Measurements from ENCODE around the gene COL18A1.

GRCh38 chr21:45454926-45455673, 50.1 kb downstream of the COL18A1 start:
- TF ChIP-seq CTCF (IDR thresholded peaks at IDR 0.05; ENCODE audit: low read depth, low read length, missing input control) = no peak
- TF ChIP-seq YY1 (IDR thresholded peaks at IDR 0.05) = peak; percentile 90
- TF ChIP-seq EGR1 (IDR thresholded peaks at IDR 0.05; ENCODE audit: low read depth in 2 of 2) = peak in 1 of 2 donors; percentile 21
- TF ChIP-seq TAF1 (conservative IDR thresholded peaks at IDR 0.05) = peak; percentile 92
- TF ChIP-seq SP1 (IDR thresholded peaks at IDR 0.05) = peak; percentile 38
- peak; percentile 36 to 60 for TF ChIP-seq HNF4A (conservative IDR thresholded peaks at IDR 0.05)
- peak in 1 of 2 donors; percentile 23 for TF ChIP-seq RAD21 (IDR thresholded peaks at IDR 0.05)
- peak; percentile 85 for TF ChIP-seq REST (IDR thresholded peaks at IDR 0.05)
- no peak for TF ChIP-seq FOXA1 (IDR thresholded peaks at IDR 0.05)

Measured in liver (tissue), 3 donors.